ENCODE results near the gene UCKL1.
"Not testable (repeated sequence)": the region's sequence is repeated elsewhere in the genome, so short reads cannot be mapped to it uniquely, and the experiment has no call there.

The UCKL1 gene

GRCh38 chr20:63963784-63964301 is 7.6 kb upstream of the UCKL1 start:
- no peak overlapping the region for H3K27ac ChIP-seq (ENCODE audit: low read depth, low read length)
- H3K79me2 ChIP-seq (ENCODE audit: control insufficient read depth, insufficient read depth, low read length, unreplicated experiment): peaks cover 8% of the 10 kb centered on the region
- 0 out of 2 replicates have a peak, but pooled peaks cover 9% of the 10 kb centered on the region for H3K36me3 ChIP-seq (ENCODE audit: insufficient read depth, low read length)
- no peak overlapping the region for H2AFZ ChIP-seq (ENCODE audit: low read length, unreplicated experiment)
- H3K4me1 ChIP-seq (ENCODE audit: control insufficient read depth, insufficient read depth, low read length, unreplicated experiment): peaks cover 7% of the 10 kb centered on the region
- no peaks in the 10 kb centered on the region for H3K27me3 ChIP-seq (ENCODE audit: insufficient read depth, low read length)
- no peak overlapping the region for H3K4me3 ChIP-seq (ENCODE audit: low read depth, low read length)

DNA sequence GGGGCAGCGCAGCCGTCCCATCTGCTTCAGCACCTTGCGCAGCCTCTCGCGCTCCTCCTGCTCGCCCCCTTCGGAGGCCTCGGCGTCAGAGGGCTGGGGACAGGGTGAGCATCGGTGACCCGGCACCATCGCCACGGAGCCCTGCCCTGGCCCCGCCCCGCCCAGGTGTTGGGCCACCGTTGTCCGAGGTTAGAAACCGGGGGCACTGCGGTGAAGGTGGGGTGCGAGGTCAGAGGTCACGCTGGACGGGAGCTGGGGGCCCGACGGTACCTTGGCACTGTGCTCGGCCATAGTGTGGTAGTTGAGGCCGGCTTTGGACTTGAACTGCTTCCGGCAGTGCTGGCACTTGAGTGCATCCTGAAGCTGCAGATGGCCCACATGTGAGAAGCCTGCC is 7.1 kb upstream of the UCKL1 start:
- Histone ChIP-seq H3K4me1 (ENCODE audit: control insufficient read depth, insufficient read depth, low read length, unreplicated experiment) (peaks cover 2% of the 10 kb centered on the region), H3K36me3 (ENCODE audit: insufficient read depth, low read length) (0 out of 2 replicates have a peak, but pooled peaks cover 9% of the 10 kb centered on the region)

DNA sequence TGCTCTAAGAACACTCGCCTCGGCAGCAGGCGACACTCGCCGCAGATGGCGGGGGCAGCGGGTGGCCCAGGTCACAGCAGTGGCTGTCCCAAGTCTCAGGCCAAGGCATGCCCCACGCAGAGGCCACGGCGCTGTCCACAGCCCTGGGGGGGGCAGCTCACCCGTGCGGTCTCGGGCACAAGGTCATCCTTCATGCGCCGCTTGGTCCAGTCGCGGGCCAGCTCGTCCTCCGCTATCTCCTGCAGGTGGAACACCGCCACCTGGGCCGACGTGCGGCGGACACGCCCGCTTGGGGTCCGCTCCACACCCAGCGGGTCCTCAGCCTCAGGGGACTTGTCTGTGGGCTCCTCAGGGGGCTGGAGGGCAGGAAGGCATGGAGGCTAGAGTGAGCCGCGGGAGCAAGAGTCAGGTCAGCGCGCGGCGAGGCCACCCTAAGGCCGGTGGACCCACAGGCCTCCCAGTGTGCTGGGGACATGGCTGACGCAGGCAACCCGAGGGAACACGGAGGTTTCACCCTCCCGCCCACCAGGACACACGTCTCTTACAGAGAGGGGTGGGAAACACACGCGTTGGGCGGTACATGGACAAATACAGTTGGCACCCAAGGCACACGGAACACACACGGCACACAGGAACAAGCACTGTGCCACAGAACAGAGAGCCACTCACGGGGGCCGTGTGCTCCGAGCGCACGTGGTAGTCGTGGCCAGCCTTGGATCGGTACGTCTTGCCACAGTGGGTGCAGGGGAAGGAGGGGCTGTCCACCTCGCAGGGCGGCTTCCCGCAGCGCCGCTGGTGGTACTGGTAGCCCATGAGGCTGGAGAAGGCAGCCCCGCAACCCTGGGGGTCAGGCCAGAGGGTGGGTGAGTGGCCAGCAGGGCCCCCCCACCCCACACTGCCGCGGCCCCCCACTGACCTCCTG is 6.5 kb upstream of the UCKL1 start:
- Histone ChIP-seq H3K27me3 (ENCODE audit: insufficient read depth, low read length) (no peaks in the 10 kb centered on the region), H3K4me3 (ENCODE audit: low read depth, low read length) (no peak overlapping the region), H3K36me3 (ENCODE audit: insufficient read depth, low read length) (0 out of 2 replicates have a peak, but pooled peaks cover 9% of the 10 kb centered on the region), H3K79me2 (ENCODE audit: control insufficient read depth, insufficient read depth, low read length, unreplicated experiment) (no peaks in the 10 kb centered on the region), H3K27ac (ENCODE audit: low read depth, low read length) (no peak overlapping the region), H2AFZ (ENCODE audit: low read length, unreplicated experiment) (no peak overlapping the region), H3K4me1 (ENCODE audit: control insufficient read depth, insufficient read depth, low read length, unreplicated experiment) (peaks cover 6% of the 10 kb centered on the region)

More for the DNA sequence above, 7.1 kb upstream of the UCKL1 start:
- H2AFZ ChIP-seq (ENCODE audit: low read length, unreplicated experiment): no peak overlapping the region
- peaks cover 3% of the 10 kb centered on the region for H3K79me2 ChIP-seq (ENCODE audit: control insufficient read depth, insufficient read depth, low read length, unreplicated experiment)
- no peak overlapping the region for H3K27ac ChIP-seq (ENCODE audit: low read depth, low read length)
- no peaks in the 10 kb centered on the region for H3K27me3 ChIP-seq (ENCODE audit: insufficient read depth, low read length)
- no peak overlapping the region for H3K4me3 ChIP-seq (ENCODE audit: low read depth, low read length)

DNA sequence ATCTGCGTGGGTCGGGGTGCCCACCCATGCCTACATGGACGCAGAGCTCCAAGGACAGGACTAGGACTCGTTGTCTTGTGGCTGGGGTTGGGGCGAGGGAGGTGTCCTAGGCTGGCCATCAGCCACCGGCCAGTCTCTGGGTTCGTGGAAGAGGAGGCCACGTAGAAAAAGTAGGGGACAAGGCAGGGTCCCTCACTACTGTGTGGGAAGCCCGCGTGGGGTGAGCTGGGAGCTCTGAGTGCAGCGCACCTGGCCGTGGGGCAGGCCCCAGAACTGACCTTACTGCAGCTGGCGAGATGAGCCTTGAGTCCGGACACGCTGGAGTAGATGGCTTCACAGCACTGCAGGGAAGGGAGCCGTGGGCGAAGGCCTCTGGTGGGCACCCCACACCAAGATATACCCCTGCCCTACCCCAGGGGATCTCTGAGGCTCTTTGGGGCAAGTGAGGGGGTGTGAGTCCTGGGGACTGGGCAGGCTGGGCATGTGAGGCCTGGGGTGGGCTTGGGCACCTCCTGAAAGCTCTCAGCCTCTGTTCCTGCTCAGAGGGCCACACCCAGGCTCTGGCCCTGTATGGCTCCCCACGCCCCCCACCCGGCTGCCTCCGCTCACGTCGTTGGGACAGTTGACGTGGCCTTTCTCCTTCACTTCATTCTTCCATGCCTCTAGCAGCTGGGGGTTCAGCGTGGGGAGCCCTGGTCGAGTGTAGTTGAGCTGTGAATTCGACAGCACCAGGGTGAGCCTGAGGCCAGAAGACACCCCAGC is 5.6 kb upstream of the UCKL1 start:
- no peaks in the 10 kb centered on the region for H3K79me2 ChIP-seq (ENCODE audit: control insufficient read depth, insufficient read depth, low read length, unreplicated experiment)
- H3K27me3 ChIP-seq (ENCODE audit: insufficient read depth, low read length): no peaks in the 10 kb centered on the region
- H3K36me3 ChIP-seq (ENCODE audit: insufficient read depth, low read length): 0 out of 2 replicates have a peak, but pooled peaks cover 9% of the 10 kb centered on the region
- H3K4me1 ChIP-seq (ENCODE audit: control insufficient read depth, insufficient read depth, low read length, unreplicated experiment): peaks cover 11% of the 10 kb centered on the region
- H3K27ac ChIP-seq (ENCODE audit: low read depth, low read length): no peak overlapping the region
- no peak overlapping the region for H2AFZ ChIP-seq (ENCODE audit: low read length, unreplicated experiment)
- H3K4me3 ChIP-seq (ENCODE audit: low read depth, low read length): no peak overlapping the region

GRCh38 chr20:63960654-63961621 is 4.7 kb upstream of the UCKL1 start:
- H3K36me3 ChIP-seq (ENCODE audit: insufficient read depth, low read length): not testable (repeated sequence)

GRCh38 chr20:63959699-63960075 is 3.5 kb upstream of the UCKL1 start:
- H3K27me3 ChIP-seq (ENCODE audit: insufficient read depth, low read length): no peaks in the 10 kb centered on the region
- no peak overlapping the region for H3K4me3 ChIP-seq (ENCODE audit: low read depth, low read length)
- H3K36me3 ChIP-seq (ENCODE audit: insufficient read depth, low read length): 0 out of 2 replicates have a peak, but pooled peaks cover 3% of the 10 kb centered on the region
- peaks cover 13% of the 10 kb centered on the region for H3K4me1 ChIP-seq (ENCODE audit: control insufficient read depth, insufficient read depth, low read length, unreplicated experiment)
- H3K27ac ChIP-seq (ENCODE audit: low read depth, low read length): no peak overlapping the region
- no peak overlapping the region for H2AFZ ChIP-seq (ENCODE audit: low read length, unreplicated experiment)
- peaks cover 13% of the 10 kb centered on the region for H3K79me2 ChIP-seq (ENCODE audit: control insufficient read depth, insufficient read depth, low read length, unreplicated experiment)

More at GRCh38 chr20:63960654-63961621, 4.7 kb upstream of the UCKL1 start:
- H3K27me3 ChIP-seq (ENCODE audit: insufficient read depth, low read length); H3K27ac ChIP-seq (ENCODE audit: low read depth, low read length); H2AFZ ChIP-seq (ENCODE audit: low read length, unreplicated experiment); H3K79me2 ChIP-seq (ENCODE audit: control insufficient read depth, insufficient read depth, low read length, unreplicated experiment); H3K4me3 ChIP-seq (ENCODE audit: low read depth, low read length): not testable (repeated sequence)
- peaks cover 11% of the 10 kb centered on the region for H3K4me1 ChIP-seq (ENCODE audit: control insufficient read depth, insufficient read depth, low read length, unreplicated experiment)

- Histone ChIP-seq H2AFZ (ENCODE audit: low read length, unreplicated experiment) (no peak overlapping the region), H3K4me3 (ENCODE audit: low read depth, low read length) (no peak overlapping the region), H3K36me3 (ENCODE audit: insufficient read depth, low read length) (0 out of 2 replicates have a peak, but pooled peaks cover 3% of the 10 kb centered on the region), H3K27me3 (ENCODE audit: insufficient read depth, low read length) (no peaks in the 10 kb centered on the region), H3K27ac (ENCODE audit: low read depth, low read length) (no peak overlapping the region), H3K4me1 (ENCODE audit: control insufficient read depth, insufficient read depth, low read length, unreplicated experiment) (peaks cover 18% of the 10 kb centered on the region), H3K79me2 (ENCODE audit: control insufficient read depth, insufficient read depth, low read length, unreplicated experiment) (peaks cover 19% of the 10 kb centered on the region)
Measured at GRCh38 chr20:63958964-63959698, 2.9 kb upstream of the UCKL1 start.

DNA sequence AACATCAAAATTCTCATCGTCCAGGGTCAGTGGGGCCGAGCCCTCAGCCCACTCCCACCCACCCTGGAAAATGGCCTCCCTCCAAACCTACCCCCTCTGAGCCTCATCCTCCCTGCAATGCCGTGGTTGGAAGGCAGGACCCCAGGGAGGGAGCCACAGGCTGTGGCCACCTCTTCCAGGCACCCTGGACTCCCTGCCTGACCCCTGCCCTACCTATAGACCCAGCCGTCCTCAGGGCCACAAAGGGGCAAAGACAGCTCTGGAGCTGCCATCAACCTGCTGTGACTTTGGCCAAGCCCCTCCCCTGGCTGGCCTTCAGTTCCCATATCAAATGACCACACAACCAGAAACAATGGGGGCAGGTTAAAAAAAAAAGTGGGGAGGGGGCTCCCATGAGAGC is 2.3 kb upstream of the UCKL1 start:
- no peak overlapping the region for H3K27ac ChIP-seq (ENCODE audit: low read depth, low read length)
- H3K4me3 ChIP-seq (ENCODE audit: low read depth, low read length): no peak overlapping the region
- peaks cover 26% of the 10 kb centered on the region for H3K79me2 ChIP-seq (ENCODE audit: control insufficient read depth, insufficient read depth, low read length, unreplicated experiment)
- H3K36me3 ChIP-seq (ENCODE audit: insufficient read depth, low read length): 0 out of 2 replicates have a peak, but pooled peaks cover 3% of the 10 kb centered on the region
- H3K4me1 ChIP-seq (ENCODE audit: control insufficient read depth, insufficient read depth, low read length, unreplicated experiment): peaks cover 24% of the 10 kb centered on the region
- no peaks in the 10 kb centered on the region for H3K27me3 ChIP-seq (ENCODE audit: insufficient read depth, low read length)
- no peak overlapping the region for H2AFZ ChIP-seq (ENCODE audit: low read length, unreplicated experiment)

DNA sequence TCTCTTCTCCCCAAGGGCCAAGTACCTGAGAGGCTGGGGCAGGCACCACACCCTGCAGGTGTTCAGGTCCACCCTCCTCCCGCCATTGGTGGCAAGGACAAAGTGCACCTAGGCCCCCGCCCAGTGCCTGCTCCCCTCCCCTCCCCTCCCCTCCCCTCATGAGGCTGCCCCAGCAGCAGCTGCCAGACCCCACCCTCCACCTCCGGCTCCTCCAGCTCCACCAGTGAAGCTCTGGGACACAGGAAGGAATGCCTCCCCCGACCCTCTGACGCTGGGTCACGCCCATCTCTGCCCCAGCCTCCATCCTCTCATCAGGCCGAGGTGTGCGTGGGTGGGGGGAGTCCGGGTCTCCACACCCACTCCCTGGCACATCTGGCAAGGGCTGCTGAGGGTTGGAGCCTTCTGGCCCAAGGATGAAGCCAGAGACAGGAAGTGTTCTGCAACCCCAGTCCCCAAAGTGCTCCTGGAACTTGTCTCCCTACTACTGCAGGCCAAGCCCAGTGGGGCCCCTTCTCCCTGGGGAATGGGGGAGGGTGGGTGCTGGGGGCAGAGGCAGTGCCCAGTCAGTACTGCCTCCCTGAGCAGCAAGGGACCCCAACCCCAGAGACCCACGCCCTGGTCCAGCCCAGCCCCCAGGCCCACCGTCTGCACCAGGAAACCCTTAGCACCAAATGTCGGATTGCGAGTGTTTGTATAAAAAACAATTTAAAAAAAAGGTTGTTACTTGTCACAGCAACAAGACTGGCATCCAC is 1.6 kb upstream of the UCKL1 start:
- Histone ChIP-seq H3K36me3 (ENCODE audit: insufficient read depth, low read length) (0 out of 2 replicates have a peak, but pooled peaks cover 3% of the 10 kb centered on the region), H3K27me3 (ENCODE audit: insufficient read depth, low read length) (no peaks in the 10 kb centered on the region), H2AFZ (ENCODE audit: low read length, unreplicated experiment) (no peak overlapping the region), H3K79me2 (ENCODE audit: control insufficient read depth, insufficient read depth, low read length, unreplicated experiment) (peaks cover 28% of the 10 kb centered on the region), H3K4me3 (ENCODE audit: low read depth, low read length) (peak overlapping the region; percentile 79), H3K27ac (ENCODE audit: low read depth, low read length) (peak overlapping the region; percentile 71), H3K4me1 (ENCODE audit: control insufficient read depth, insufficient read depth, low read length, unreplicated experiment) (peaks cover 25% of the 10 kb centered on the region)

All from ACC112 (cell line).